ENCODE data around the gene MLLT6. TPM values are rescaled to one million over a fixed set of nuclear protein-coding genes. Genes with fewer than 3 reads are reported as not detected.

Gene MLLT6
- total and polyA plus RNA-seq, 2 of the 13 experiments (the other 11 are each of a cell fraction or from before 2014, with no cell fraction given): 50.7 to 69.5 TPM

DNA sequence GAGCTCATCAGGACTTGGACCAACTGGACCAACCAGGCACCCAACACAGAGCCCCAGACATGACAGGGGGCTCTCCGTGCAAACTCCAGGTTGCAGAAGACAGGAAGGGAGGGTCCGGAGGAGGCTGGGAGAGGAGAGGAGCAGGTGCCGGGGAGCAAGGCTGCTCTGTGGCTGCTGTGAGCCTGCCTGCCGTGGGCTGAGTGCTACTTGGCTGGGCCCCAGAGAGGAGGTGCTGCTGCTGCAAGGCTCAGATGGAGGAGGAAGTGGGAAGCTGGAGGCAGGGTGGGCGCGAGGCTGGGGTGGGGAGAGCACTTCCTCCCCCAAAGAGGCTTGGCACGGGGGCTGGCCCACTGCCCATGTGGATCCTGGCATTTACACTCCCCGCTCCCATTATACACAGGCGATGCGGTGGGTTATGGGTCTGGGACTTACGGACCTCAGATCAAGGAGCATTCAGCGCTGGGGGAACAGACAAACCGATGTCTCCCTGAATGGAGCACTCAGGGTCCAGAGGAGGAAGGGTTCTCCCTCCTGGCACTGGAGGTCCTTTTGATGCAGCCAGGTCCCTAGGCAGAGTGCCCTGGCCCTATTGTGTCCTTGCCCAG, 46.2 kb upstream of the MLLT6 start (continued):
- TF ChIP-seq, protein P1, sequence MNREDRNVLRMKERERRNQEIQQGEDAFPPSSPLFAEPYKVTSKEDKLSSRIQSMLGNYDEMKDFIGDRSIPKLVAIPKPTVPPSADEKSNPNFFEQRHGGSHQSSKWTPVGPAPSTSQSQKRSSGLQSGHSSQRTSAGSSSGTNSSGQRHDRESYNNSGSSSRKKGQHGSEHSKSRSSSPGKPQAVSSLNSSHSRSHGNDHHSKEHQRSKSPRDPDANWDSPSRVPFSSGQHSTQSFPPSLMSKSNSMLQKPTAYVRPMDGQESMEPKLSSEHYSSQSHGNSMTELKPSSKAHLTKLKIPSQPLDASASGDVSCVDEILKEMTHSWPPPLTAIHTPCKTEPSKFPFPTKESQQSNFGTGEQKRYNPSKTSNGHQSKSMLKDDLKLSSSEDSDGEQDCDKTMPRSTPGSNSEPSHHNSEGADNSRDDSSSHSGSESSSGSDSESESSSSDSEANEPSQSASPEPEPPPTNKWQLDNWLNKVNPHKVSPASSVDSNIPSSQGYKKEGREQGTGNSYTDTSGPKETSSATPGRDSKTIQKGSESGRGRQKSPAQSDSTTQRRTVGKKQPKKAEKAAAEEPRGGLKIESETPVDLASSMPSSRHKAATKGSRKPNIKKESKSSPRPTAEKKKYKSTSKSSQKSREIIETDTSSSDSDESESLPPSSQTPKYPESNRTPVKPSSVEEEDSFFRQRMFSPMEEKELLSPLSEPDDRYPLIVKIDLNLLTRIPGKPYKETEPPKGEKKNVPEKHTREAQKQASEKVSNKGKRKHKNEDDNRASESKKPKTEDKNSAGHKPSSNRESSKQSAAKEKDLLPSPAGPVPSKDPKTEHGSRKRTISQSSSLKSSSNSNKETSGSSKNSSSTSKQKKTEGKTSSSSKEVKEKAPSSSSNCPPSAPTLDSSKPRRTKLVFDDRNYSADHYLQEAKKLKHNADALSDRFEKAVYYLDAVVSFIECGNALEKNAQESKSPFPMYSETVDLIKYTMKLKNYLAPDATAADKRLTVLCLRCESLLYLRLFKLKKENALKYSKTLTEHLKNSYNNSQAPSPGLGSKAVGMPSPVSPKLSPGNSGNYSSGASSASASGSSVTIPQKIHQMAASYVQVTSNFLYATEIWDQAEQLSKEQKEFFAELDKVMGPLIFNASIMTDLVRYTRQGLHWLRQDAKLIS (CRISPR knock-in tag; IDR thresholded peaks at IDR 0.05): no peak
- TF ChIP-seq, protein P2, sequence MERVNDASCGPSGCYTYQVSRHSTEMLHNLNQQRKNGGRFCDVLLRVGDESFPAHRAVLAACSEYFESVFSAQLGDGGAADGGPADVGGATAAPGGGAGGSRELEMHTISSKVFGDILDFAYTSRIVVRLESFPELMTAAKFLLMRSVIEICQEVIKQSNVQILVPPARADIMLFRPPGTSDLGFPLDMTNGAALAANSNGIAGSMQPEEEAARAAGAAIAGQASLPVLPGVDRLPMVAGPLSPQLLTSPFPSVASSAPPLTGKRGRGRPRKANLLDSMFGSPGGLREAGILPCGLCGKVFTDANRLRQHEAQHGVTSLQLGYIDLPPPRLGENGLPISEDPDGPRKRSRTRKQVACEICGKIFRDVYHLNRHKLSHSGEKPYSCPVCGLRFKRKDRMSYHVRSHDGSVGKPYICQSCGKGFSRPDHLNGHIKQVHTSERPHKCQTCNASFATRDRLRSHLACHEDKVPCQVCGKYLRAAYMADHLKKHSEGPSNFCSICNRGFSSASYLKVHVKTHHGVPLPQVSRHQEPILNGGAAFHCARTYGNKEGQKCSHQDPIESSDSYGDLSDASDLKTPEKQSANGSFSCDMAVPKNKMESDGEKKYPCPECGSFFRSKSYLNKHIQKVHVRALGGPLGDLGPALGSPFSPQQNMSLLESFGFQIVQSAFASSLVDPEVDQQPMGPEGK (CRISPR knock-in tag; IDR thresholded peaks at IDR 0.05): no peak
- TF ChIP-seq ZNF282 (IDR thresholded peaks at IDR 0.05; ENCODE audit: partially characterized antibody) (no peak), ZMAT5 (CRISPR knock-in tag; IDR thresholded peaks at IDR 0.05; ENCODE audit: borderline replicate concordance, low read depth) (no peak), HNRNPH1 (optimal IDR thresholded peaks at IDR 0.05; ENCODE audit: low read depth, low read length) (peak; percentile 55), SP2 (CRISPR knock-in tag; IDR thresholded peaks at IDR 0.05) (no peak), USF2 (IDR thresholded peaks at IDR 0.05; ENCODE audit: low read depth, low read length) (no peak), USF2 (CRISPR knock-in tag; IDR thresholded peaks at IDR 0.05; ENCODE audit: borderline replicate concordance) (no peak), SATB2 (CRISPR knock-in tag; IDR thresholded peaks at IDR 0.05) (no peak), ZBTB39 (CRISPR knock-in tag; IDR thresholded peaks at IDR 0.05) (peak; percentile 74; the same call in 1 of the 2 replicates), HNF4A (CRISPR knock-in tag; IDR thresholded peaks at IDR 0.05) (peak; percentile 30; the same call in 1 of the 2 replicates), HNRNPL (IDR thresholded peaks at IDR 0.05; ENCODE audit: low read depth, low read length) (peak; percentile 82; the same call in 1 of the 2 replicates), ZNF414 (CRISPR knock-in tag; IDR thresholded peaks at IDR 0.05) (peak; percentile 92), NFE2L2 (IDR thresholded peaks at IDR 0.05; ENCODE audit: low read length) (no peak)
- TF ChIP-seq, protein P3, sequence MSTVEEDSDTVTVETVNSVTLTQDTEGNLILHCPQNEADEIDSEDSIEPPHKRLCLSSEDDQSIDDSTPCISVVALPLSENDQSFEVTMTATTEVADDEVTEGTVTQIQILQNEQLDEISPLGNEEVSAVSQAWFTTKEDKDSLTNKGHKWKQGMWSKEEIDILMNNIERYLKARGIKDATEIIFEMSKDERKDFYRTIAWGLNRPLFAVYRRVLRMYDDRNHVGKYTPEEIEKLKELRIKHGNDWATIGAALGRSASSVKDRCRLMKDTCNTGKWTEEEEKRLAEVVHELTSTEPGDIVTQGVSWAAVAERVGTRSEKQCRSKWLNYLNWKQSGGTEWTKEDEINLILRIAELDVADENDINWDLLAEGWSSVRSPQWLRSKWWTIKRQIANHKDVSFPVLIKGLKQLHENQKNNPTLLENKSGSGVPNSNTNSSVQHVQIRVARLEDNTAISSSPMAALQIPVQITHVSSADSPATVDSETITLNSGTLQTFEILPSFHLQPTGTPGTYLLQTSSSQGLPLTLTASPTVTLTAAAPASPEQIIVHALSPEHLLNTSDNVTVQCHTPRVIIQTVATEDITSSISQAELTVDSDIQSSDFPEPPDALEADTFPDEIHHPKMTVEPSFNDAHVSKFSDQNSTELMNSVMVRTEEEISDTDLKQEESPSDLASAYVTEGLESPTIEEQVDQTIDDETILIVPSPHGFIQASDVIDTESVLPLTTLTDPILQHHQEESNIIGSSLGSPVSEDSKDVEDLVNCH (CRISPR knock-in tag; IDR thresholded peaks at IDR 0.05): no peak

All from HepG2 (cell line).